Activated T-helper 1 cell treated with anti-CD3 and anti-CD28 coated beads, Interleukin-12 subunit alpha, Interleukin-12 subunit beta, Interleukin-2, Interleukin-4 antibody, amounts not matched to agents 30 ng/mL and 10 ng/mL and 1 ng/mL, durations not matched to agents 14 hours and 24 hours and 36 hours (primary cell): Measurements from ENCODE around the gene MDH1B. TPM values are rescaled to one million over a fixed set of nuclear protein-coding genes. Genes with fewer than 3 reads are reported as not detected.

Experiments
- DNase-seq: peaks from one replicate; pipeline ENCODE4 v3.0.0; 2021; ENCODE audit warnings: low spot score
- H3K27ac Mint-ChIP-seq: one replicate; pipeline ENCODE4 v1.8.0; 2021; ENCODE audit warnings: mild to moderate bottlenecking, mixed read lengths
- H3K27me3 Mint-ChIP-seq: one replicate; pipeline ENCODE4 v1.8.0; 2022; ENCODE audit warnings: mild to moderate bottlenecking, moderate library complexity, mixed read lengths; ENCODE audit not compliant: insufficient read depth
- H3K36me3 Mint-ChIP-seq: one replicate; pipeline ENCODE4 v1.8.0; 2021; ENCODE audit warnings: low read depth, mixed read lengths
- H3K4me1 Mint-ChIP-seq: one replicate; pipeline ENCODE4 v1.8.0; 2021; ENCODE audit warnings: low read depth, mixed read lengths
- H3K4me3 Mint-ChIP-seq: one replicate; pipeline ENCODE4 v1.8.0; 2021; ENCODE audit warnings: mild to moderate bottlenecking, moderate library complexity, mixed read lengths
- H3K9me3 Mint-ChIP-seq: one replicate; pipeline ENCODE4 v1.8.0; 2021; ENCODE audit warnings: mixed read lengths
- intact Hi-C: fragments of 100-400 bp; cut with micrococcal nuclease; formaldehyde crosslinking; loops from one replicate; pipeline ENCODE4 v1.15.1; 2024
- total RNA-seq: library from RNA; stranded (reverse); gene quantifications from 2 replicates; pipeline ENCODE4 v1.2.3, GENCODE V29; 2022

MDH1B gene
- total RNA-seq, 1 donor from 2014 or later: 0.36 TPM

- H3K4me3 Mint-ChIP-seq: no peak overlapping the region
- no peak for DNase-seq
- peaks cover 14% of the 10 kb centered on the region for H3K27me3 Mint-ChIP-seq
- H3K36me3 Mint-ChIP-seq: no peaks in the 10 kb centered on the region
- H3K9me3 Mint-ChIP-seq: no peaks in the 10 kb centered on the region
- intact Hi-C loops: no loop called here
- H3K4me1 Mint-ChIP-seq: peaks cover 5% of the 10 kb centered on the region
- H3K27ac Mint-ChIP-seq: no peak overlapping the region
Observed at GRCh38 chr2:206701952-206702605, 63.0 kb downstream of the MDH1B start.

- H3K4me1 Mint-ChIP-seq: peaks cover 5% of the 10 kb centered on the region
- H3K4me3 Mint-ChIP-seq: no peak overlapping the region
- intact Hi-C loops: no loop called here
- DNase-seq: no peak
- H3K27me3 Mint-ChIP-seq: peaks cover 14% of the 10 kb centered on the region
- no peaks in the 10 kb centered on the region for H3K36me3 Mint-ChIP-seq
- H3K27ac Mint-ChIP-seq: no peak overlapping the region
- no peaks in the 10 kb centered on the region for H3K9me3 Mint-ChIP-seq
Observed at GRCh38 chr2:206700156-206700555, 65.0 kb downstream of the MDH1B start.

GRCh38 chr2:206698811-206699210 is 66.3 kb downstream of the MDH1B start:
- Mint-ChIP-seq H3K27me3 (peaks cover 14% of the 10 kb centered on the region), H3K27ac (no peak overlapping the region), H3K36me3 (no peaks in the 10 kb centered on the region), H3K9me3 (no peaks in the 10 kb centered on the region), H3K4me1 (peaks cover 5% of the 10 kb centered on the region), H3K4me3 (no peak overlapping the region)
- intact Hi-C loops: no loop called here
- no peak for DNase-seq

GRCh38 chr2:206696910-206697309 is 68.2 kb downstream of the MDH1B start:
- Mint-ChIP-seq H3K27me3 (peaks cover 13% of the 10 kb centered on the region), H3K27ac (no peak overlapping the region), H3K9me3 (no peaks in the 10 kb centered on the region), H3K36me3 (no peaks in the 10 kb centered on the region), H3K4me3 (no peak overlapping the region), H3K4me1 (peaks cover 5% of the 10 kb centered on the region)
- intact Hi-C loops: no loop called here
- no peak for DNase-seq

- intact Hi-C loops: loop anchor here (1.0 to 5.0 kb wide), 7 partner anchors 74 to 1379 kb away; partner anchors contain the start of genes FASTKD2 and MDH1B
- peak; percentile 2 for DNase-seq
Observed at GRCh38 chr2:206693399-206694137, 71.6 kb downstream of the MDH1B start.

GRCh38 chr2:206692971-206693370 is 72.2 kb downstream of the MDH1B start:
- Mint-ChIP-seq H3K27ac (no peak overlapping the region), H3K9me3 (no peaks in the 10 kb centered on the region), H3K4me3 (no peak overlapping the region), H3K36me3 (no peaks in the 10 kb centered on the region), H3K4me1 (no peaks in the 10 kb centered on the region), H3K27me3 (no peaks in the 10 kb centered on the region)
- intact Hi-C loops: loop anchor here (1.0 to 5.0 kb wide), 7 partner anchors 74 to 1379 kb away; partner anchors contain the start of genes FASTKD2 and MDH1B
- DNase-seq: no peak

More at GRCh38 chr2:206693399-206694137, 71.6 kb downstream of the MDH1B start:
- Mint-ChIP-seq H3K4me1 (no peaks in the 10 kb centered on the region), H3K27ac (no peak overlapping the region), H3K27me3 (peaks cover 2% of the 10 kb centered on the region), H3K4me3 (no peak overlapping the region), H3K36me3 (no peaks in the 10 kb centered on the region), H3K9me3 (no peaks in the 10 kb centered on the region)

GRCh38 chr2:206688990-206689389 is 76.1 kb downstream of the MDH1B start:
- no peak for DNase-seq
- H3K9me3 Mint-ChIP-seq: no peaks in the 10 kb centered on the region
- no peak overlapping the region for H3K27ac Mint-ChIP-seq

GRCh38 chr2:206688453-206688852 is 76.7 kb downstream of the MDH1B start:
- H3K4me1 Mint-ChIP-seq: no peaks in the 10 kb centered on the region
- H3K27ac Mint-ChIP-seq: no peak overlapping the region
- DNase-seq: no peak
- no peak overlapping the region for H3K4me3 Mint-ChIP-seq
- H3K27me3 Mint-ChIP-seq: peaks cover 7% of the 10 kb centered on the region
- intact Hi-C loops: no loop called here
- no peaks in the 10 kb centered on the region for H3K36me3 Mint-ChIP-seq
- no peaks in the 10 kb centered on the region for H3K9me3 Mint-ChIP-seq

More at GRCh38 chr2:206688990-206689389, 76.1 kb downstream of the MDH1B start:
- Mint-ChIP-seq H3K4me1 (no peaks in the 10 kb centered on the region), H3K4me3 (no peak overlapping the region), H3K36me3 (no peaks in the 10 kb centered on the region), H3K27me3 (peaks cover 4% of the 10 kb centered on the region)
- intact Hi-C loops: no loop called here

Other genes with a start within 250 kb of the MDH1B start
- gene FAM237A, start 122.8 kb downstream of the MDH1B start, total RNA-seq: not detected in 2 replicates
- not detected in 2 replicates for gene DYTN, start 46.9 kb downstream of the MDH1B start, total RNA-seq
- 32.8 and 36.7 TPM in 2 replicates for gene FASTKD2, start 278 bp upstream of the MDH1B start, total RNA-seq
- gene CPO, start 174.2 kb upstream of the MDH1B start, total RNA-seq: not detected in 2 replicates